Medulla oblongata (tissue), 1 donor: Measurements from ENCODE around the gene MLST8.
"Not testable (repeated sequence)": the region's sequence is repeated elsewhere in the genome, so short reads cannot be mapped to it uniquely, and the experiment has no call there.

ENCODE experiments used
- DNase-seq: peaks from one replicate; pipeline ENCODE4 v3.0.0-alpha.2; 2015; ENCODE audit errors: extremely low spot score

MLST8 gene

DNA sequence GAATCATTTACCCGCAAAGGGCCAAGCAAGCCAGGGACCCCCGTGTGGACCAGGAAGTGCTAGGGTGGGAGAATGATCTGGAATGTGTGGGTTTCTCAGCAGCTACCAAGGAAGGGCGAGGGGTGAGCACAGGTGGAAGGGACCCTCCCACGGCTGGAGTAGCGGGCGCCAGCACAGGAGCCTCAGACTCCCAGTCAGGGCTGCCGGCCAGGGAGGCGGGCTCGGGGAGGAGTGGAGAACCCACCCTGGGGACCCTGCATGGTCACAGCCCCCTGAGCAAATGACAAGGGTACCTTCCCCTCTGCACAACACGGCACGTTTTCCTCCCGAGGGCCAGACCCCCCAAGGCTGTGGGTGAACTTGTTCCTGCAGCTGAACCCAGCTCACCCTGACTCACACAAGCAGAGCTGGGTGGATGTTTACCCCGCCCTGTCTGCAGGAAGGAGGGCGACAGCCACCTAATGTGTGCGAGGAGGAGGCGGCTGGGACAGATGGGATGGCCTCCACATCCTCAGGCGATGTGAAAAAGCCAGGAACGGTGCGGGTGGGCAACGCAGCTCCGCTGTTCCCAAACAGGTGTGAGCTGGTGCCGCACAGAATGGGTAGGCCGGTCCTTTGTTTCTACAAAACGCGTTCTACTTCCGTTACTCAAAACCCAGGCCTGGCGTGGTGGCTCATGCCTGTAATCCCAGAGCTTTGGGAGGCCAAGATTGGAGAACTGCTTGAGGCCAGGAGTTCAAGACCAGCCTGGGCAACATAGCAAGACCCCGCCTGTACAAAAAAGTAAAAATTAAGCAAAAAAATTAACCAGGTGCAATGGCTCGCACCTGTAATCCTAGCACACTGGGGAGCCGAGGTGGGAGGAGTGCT is 39.9 kb downstream of the MLST8 start:
- no peak for DNase-seq

DNA sequence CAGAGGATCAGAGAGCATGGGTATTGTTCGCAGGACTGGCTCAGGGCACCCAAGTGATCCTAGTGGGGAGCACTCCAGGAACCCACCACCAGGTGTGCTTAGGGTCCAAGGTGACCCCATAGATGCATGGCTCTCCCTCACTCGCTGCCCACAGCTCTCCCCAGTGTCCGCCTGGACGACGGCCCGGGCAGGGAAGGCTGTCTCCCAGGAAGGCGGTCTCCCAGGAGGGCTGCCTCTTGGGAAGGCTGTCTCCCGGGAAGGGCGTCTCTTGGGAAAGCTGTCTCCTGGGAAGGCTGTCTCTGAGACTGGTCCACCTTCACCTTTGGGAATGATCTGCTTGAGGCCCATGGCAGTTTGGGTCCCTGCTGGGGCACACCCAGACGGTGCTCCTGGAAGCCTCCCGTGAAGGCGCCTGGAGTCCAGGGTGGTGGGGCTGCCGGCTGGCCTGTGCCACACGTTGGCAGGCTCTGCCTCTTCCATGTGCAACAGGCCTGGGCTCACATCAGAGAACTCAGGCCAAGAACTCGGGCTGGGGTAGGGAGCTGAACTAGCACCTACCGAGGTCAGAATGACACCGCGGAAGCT is 41.1 kb downstream of the MLST8 start:
- no peak for DNase-seq

DNA sequence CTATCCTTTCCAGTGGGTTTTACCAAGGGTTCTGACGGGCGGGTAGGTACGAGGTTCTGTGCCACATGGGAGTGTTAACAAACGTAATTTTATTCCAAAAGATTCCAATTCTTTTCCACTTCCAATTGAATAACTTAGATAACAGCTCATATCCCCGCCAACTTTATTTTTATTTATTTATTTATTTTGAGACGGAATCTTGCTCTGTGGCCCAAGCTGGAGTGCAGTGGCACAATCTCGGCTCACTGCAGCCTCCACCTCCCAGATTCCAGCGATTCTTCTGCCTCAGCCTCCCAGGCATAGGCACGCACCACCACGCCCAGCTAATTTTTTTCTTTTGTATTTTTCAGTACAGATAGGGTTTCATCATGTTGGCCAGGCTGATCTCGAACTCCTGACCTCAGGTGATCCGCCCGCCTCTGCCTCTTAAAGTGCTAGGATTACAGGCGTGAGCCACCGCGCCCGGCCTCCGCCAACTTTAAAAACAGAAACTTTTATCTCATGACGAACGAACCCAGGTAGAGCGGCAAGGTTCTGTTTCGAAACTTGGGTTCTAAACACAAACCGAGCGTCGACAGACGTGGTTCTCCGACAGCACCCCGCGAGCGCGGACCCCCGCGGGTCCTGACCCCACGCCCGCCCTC is 45.5 kb downstream of the MLST8 start:
- DNase-seq: no peak

DNA sequence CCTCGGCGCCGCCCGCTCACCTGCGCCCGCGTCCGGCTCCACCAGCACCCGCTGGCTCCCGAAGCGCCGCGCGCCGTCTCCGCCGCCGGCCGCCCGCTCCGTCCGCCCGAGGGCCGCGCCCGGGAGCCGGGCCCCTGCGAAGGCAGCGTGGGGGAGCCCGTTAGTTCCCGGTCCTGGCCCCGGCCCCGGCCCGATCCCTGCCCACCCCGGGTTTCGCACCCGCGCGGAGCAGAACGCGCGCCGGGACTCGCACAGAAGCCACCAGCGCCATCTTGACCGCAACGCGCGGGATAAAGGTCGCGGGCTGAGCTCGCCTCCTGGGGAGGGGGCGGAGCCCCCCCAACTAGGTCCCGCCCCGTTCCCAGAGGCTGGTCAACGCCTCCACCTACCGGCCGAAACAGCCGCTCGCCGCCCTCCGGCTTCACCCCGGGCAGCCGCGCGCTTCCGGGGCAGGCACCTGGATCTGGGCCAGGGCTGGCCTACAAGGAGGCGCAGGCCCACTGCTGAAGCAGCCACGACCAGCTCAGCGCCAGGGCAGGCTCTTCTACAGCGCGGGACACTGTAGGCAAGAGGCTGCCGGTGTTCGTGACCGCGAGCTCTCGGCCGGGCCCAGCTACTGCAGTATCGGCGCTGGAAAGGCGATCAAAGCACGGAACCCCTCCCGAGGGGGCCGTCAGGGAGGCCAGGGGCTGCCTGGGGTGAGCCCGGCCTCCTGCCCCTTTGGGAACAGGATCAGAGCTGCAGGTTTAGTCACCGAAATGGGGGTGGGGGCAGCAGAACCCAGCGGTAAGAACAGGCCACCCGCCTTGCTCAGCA is 46.2 kb downstream of the MLST8 start, which contains the start of gene ECI1:
TSS of gene ECI1 (minus strand) at position 292 of the 816 bp plus-strand sequence. CDS start at position 271, 21 bp downstream.
- DNase-seq: peak; percentile 96

DNA sequence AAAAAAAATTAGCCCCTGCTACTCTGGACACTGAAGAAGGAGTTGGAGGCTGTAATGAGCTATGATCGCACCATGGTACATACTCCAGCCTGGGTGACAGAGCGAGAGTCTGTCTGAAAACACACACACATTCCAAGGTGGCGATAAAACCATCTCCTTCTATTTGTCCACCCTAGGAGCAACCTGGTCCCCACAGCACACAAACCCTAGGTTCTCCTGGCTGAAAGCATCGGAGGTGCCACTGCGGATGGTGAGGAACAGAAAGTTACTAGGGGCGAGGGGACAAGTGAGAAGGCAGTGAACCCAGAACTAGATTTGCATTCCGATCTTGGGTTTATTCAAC is 47.5 kb downstream of the MLST8 start:
- DNase-seq: no peak

DNA sequence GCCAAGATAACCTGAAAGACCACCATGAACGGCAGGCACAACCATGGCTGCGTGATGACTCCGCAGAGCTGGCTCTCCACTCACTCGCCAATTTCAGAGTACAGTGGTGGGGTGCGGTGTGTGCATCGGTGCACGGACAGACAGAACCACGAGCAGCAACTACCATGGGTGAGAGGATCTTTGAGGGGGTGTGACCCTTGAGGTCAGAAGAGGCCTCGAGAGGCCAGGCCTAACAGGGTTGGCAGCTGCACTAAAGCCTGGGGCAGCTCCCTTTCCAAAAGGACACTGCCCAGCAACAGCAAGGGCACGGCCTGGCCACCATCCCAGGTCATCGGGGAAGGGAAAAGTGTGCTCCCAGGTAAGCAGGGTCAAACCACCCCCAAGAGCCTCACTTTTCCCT is 48.0 kb downstream of the MLST8 start:
- no peak for DNase-seq

DNA sequence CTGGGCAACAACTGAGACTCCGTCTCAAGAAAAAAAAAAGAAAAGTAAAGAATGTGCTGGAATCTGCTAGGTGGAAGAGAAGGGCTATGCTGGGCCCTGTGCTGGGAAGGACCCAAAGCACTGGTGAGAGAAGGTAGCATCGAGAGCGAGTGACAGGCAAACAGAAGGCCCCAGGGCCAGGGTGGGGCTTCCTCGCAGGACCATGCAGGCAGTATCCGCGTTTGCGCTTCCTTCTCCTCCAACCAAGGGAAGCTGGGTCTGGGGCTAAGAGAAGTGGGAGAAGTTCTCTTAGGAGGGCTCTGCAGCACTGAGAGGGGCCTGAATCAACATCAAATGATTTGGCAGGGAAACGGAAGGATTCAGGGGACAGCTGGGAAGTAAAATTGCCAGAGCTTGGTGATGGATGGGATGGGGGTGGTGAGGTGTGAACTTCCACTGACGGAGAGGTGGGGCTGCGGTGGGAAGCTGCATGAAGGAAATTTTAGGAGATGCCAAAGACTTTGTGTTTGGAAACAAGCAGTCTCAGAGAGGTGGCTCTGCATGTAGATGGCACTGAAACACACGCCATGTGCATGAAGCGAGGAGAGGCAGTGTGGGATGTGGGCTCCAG is 51.4 kb downstream of the MLST8 start:
- no peak for DNase-seq

DNA sequence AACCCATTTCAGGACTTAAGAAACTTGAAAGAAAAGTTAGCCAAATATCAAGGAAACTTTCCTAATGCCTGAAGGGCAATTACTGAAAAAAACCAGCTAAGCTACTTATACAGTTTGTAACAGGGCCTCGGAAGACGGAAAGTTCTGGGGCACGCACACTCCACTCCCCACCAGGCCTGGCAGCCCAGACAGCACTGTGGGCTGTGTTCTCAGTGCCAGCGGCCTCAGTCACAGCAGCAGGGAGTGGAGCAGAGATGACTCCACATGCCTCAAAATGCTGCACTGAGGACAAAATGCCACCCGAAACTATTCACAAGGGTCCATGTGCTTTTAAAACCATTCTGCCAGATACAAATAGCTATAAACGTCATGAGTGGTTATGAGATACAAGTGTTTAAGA is 52.5 kb downstream of the MLST8 start:
- DNase-seq: no peak

DNA sequence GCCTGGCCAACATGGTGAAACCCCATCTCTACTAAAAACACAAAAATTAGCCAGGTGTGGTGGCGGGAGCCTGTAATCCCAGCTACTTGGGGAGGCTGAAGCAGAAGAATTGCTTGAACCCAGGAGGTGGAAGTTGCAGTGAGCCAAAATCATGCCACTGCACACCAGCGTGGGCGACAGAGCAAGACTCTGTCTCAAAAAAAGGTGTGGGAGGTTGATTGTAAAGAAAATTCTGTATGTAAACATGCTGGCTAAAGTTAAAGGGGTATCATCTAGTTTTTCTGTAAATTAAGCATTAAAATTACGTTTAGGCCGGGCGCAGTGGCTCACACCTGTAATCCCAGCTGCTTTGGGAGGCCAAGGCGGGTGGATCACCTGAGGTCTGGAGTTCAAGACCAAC is 53.3 kb downstream of the MLST8 start:
- not testable (repeated sequence) for DNase-seq
